GM21360 (cell line): ENCODE measurements around the gene ADGRL3.
"Not testable (repeated sequence)": the region's sequence is repeated elsewhere in the genome, so short reads cannot be mapped to it uniquely, and the experiment has no call there.

ENCODE experiments used
- ATAC-seq: cut with Tn5 transposase; IDR thresholded peaks from one replicate; pipeline ENCODE4 v1.9.1; 2021; ENCODE audit warnings: mild to moderate bottlenecking, moderate library complexity; ENCODE audit not compliant: unreplicated experiment

The ADGRL3 gene

DNA sequence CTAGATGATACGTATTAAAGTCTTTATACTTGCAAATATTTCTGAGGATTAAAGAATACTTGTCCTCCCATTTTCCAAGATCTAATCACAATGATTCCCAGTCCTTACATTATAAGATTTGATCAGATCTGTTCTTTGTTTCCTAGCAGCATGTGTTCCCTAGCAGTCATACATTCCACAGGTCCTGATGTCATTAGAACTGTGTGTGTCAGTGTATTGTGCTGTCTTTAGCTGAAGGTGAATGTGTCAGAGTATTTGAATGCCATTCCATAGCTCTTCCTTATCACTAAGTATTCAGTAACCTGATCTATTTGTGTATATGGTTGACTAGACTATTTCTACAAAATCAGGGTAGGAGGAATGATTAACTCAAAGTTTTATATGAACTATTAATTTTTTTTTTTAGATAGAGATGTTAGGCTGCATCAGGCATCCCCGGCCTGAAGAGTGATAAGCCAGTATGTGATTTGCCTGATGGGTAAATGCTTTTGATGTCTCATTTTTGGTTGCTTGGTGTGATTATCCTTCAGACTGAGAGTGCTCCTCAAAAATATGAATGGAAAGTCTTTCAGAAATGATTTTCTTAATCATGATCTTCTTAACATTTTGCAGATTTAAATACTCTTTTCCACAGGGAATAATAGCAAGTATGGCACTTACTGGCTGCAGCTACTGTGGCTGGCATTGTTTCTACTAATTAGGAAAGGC lies 4.4 kb downstream of the ADGRL3 start:
- no peak for ATAC-seq

GRCh38 chr4:61205066-61205465 lies 4.9 kb downstream of the ADGRL3 start:
- no peak for ATAC-seq

DNA sequence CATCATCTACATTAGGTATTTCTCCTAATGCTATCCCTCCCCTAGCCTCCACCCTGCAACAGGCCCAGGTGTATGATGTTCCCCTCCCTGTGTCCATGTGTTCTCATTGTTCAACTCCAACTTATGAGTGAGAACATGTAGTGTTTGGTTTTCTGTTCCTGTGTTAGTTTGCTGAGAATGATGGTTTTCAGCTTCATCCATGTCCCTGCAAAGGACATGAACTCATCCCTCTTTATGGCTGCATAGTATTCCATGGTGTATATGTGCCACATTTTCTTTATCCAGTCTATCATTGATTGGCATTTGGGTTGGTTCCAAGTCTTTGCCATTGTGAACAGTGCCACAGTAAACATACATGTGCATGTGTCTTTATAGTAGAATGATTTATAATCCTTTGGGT lies 7.0 kb downstream of the ADGRL3 start:
- ATAC-seq, result not testable (repeated sequence)

- no peak for ATAC-seq
Measured at GRCh38 chr4:61210186-61210939, 10.2 kb downstream of the ADGRL3 start.

GRCh38 chr4:61211781-61212180 lies 11.7 kb downstream of the ADGRL3 start:
- no peak for ATAC-seq

GRCh38 chr4:61212788-61213187 lies 12.7 kb downstream of the ADGRL3 start:
- ATAC-seq, result no peak

DNA sequence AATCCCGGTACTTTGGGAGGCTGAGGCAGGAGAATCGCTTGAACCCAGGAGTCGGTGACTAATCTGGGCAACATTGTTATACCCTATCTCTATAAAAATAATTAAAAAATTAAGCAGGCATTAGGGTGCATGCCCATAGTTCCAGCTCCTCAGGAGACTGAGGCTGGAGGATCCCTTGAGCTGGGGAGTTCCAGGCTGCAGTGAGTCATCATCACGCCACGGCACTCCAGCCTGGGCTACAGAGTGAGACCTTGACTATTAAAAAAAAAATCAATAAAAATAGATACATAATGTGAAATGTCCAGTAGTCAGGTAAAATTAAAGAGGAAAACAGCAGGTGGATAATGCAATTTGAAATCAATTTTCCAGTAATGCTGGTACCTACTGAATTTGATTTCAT lies 14.6 kb downstream of the ADGRL3 start:
- no peak for ATAC-seq

DNA sequence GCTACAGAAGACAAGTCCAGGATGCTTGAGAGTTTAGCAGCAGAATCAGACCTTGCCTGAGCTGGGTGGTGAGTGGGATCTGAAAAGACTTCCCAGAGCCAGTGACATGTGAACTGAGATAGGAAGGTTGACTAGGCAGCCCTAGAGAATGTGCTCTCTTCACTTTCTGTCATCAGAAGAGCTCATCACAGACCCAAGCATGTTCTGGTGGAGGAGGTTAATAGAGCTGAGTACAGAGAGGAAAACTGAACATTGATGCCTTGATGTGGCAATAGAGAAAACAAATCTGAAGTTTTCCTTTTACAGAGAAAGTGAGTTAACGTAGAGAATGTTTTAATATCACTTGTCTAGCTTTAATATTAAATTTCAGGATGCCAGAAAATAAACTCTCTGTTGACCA lies 17.1 kb downstream of the ADGRL3 start:
- no peak for ATAC-seq

GRCh38 chr4:61220556-61220955 lies 20.4 kb downstream of the ADGRL3 start:
- ATAC-seq, result no peak

DNA sequence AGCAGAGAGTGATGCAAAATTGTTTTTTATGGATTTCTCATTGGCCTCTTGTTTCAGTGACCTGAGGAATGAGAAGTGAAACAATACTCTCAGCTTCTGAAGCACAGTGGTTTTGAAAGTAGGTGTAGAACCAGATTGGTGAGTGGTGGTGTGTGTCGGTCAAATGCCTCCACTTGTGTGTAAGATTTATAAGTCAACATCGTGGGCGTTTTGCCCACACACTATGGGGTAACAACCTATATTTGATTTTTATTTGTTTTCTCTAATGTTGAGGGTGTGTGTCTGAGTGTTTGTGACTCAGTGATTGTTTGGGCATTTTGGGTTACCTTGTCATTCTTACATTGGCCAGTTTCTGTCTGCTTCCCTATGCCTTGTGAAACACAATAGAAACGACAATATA lies 23.3 kb downstream of the ADGRL3 start:
- ATAC-seq, result no peak

DNA sequence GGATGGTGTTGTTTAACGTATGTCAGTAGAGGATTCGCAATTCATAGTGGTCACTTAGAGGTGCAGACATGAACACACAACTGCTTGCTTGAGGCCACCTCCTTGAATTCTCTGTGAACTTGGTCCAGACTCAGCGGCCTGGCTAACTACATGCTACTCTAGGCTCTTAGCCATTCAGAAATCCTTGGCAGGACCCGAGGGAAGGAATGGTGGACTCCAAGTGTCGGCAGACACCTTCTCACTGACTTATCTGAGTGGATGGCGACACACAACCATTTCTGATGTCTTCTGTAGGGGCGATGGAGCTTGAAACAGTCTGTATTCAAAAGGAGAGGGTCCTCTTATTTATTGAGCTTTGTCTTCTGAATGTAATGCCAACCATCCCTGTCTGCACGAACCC lies 24.4 kb downstream of the ADGRL3 start:
- no peak for ATAC-seq

GRCh38 chr4:61225656-61226055 lies 25.5 kb downstream of the ADGRL3 start:
- ATAC-seq, result no peak

DNA sequence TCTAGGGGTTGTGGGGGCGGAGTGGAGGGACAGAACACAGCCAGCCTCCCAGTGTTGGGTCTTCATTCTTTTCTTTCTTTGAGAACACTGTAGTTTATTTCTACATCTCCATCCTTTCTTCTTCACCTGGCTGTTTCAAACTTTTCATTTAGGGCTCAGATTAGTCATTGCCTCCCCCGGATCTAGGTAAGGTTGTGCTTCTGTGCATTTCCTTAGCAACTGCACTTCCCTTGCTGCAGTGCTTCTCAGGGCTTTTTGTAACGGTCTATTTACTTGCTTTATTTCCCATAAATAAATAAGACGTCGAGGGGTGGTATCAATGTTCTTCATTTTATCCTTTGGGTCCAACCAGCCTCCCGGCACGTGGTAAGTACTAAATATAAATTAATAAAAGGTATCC lies 31.3 kb downstream of the ADGRL3 start:
- ATAC-seq, result no peak

GRCh38 chr4:61239250-61239649 lies 39.1 kb downstream of the ADGRL3 start:
- no peak for ATAC-seq

DNA sequence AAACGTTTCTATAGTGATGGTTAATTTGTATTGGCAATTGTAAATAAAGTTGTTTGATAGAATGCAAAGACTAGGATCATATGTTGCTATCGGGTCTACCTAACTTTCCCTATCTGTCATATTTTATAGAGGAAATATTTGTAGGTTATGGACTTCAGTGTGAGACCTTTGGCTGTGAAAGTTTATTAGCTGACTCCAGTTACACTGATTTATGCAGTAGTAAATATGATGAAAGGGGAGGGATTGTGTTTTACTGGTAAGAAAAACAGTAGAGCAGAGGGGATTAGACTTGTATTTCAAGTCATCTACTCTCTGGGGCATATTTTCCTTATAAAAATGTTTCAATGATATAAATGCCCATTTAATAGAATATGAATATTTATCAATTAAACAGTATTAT lies 43.8 kb downstream of the ADGRL3 start:
- ATAC-seq, result no peak

GRCh38 chr4:61245069-61245714 lies 45.1 kb downstream of the ADGRL3 start:
- ATAC-seq, result no peak

- no peak for ATAC-seq
Measured at GRCh38 chr4:61246034-61246433, 45.9 kb downstream of the ADGRL3 start.

DNA sequence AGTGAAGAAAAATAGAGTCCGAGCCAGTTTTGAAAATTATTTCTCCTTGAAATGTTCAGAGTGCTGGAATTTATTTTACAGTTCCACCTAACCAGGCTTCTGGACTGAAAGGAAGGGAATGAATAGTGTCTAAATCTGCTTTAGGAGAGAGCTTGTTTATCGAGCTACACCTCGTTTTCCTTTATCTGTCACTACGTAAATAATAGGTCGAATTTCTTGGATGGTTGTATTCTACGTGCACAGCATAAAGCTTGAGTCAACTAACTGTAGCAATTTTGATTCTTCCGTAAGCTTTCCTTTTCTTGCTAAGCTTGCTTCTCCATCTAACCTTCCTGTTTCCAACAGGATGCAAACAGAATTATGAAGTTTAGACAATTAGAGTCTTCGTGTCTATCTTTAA lies 48.6 kb downstream of the ADGRL3 start:
- ATAC-seq, result no peak

- no peak for ATAC-seq
Measured at GRCh38 chr4:61251129-61251528, 51.0 kb downstream of the ADGRL3 start.

DNA sequence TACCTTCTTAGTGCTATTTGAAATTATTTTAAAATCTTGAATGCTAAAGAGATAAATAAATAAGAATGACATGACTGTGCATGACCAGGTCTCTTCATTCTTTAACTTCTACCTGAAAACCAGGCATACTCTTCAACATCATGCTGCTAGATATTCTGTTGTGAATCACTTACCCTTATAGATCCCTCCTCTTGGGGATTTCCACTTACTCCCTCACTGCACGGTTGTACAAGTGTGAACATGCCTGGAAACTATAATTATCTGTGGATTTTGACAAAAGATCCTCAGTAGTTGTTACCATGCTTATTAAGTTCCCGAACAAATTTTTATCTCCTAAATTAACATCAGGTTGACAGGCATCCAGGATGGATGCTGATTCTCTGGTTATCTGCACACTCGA lies 54.3 kb downstream of the ADGRL3 start:
- ATAC-seq, result no peak

DNA sequence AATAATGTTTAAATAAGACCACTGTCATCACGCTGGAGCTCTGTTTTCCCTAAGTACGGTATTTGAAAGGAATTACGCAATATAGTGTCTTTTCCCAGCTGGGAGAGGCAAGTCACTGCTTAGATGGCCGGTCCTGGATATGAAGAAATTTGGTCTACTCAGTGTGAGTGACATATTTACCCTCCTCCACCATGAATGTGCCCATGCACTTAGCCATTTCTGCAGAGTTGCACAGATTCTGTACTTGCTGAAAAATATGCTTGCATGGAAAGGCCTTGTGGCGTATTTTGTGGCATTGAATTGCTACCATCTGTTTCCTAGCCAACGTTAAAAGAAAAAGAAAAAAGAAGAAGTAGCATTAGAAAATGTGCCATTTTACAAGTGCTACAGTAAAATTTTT lies 73.1 kb downstream of the ADGRL3 start:
- no peak for ATAC-seq

DNA sequence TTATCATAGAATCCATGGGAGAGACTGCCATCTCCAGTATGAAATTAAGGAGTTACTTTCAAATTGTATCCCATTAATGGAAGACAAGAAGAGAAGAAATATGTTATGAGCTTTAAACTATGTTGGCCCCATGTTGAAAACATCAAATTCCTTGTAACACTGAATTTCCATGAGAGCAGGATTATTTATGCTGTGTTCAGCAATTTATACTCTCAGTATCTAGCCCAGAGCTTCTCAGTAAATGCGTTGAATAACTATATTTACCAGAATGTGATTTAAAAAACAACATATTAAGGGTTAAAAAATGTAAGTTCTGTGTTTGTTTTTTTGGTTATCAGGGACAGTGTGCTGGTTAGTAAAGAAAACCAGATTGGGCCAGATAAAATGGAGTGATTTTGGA lies 74.2 kb downstream of the ADGRL3 start:
- no peak for ATAC-seq
